GM21723 (cell line): ENCODE results near the gene TLNRD1.

Experiments used
- ATAC-seq: cut with Tn5 transposase; IDR thresholded peaks from one replicate; pipeline ENCODE4 v1.9.1; 2021; ENCODE audit warnings: mild to moderate bottlenecking, moderate library complexity; ENCODE audit not compliant: unreplicated experiment

The TLNRD1 gene

DNA sequence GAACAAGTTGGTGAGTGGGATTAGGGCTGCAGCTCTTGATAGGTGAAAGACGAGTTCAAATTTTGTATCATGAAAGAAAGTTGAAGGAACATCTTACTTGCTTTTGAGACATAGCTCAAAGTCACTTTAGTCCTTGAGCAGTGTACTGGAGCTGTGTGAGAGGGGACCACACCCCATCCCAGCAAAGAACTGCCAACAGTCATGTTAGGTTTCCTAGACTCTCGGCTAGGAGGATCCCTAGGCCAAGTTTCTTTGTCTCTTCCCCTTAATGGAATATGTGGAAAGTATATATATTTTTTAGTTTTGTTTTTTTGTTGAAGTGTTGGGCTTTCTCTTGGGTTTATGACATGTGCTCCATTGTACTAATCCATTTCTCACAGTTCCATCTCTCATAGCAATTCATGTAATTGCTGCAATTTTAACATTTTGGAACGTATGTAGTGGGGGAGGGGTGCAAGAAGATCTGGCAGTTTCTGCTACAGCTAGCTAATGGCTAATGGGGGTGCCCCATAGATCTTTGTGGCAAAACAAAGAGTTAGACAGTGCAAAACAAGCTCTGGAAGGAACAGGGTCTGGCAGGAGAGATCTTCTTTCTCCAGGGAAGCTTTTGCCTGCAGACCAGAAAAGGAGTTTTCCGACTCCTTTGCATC lies 25.1 kb downstream of the TLNRD1 start:
- no peak for ATAC-seq

DNA sequence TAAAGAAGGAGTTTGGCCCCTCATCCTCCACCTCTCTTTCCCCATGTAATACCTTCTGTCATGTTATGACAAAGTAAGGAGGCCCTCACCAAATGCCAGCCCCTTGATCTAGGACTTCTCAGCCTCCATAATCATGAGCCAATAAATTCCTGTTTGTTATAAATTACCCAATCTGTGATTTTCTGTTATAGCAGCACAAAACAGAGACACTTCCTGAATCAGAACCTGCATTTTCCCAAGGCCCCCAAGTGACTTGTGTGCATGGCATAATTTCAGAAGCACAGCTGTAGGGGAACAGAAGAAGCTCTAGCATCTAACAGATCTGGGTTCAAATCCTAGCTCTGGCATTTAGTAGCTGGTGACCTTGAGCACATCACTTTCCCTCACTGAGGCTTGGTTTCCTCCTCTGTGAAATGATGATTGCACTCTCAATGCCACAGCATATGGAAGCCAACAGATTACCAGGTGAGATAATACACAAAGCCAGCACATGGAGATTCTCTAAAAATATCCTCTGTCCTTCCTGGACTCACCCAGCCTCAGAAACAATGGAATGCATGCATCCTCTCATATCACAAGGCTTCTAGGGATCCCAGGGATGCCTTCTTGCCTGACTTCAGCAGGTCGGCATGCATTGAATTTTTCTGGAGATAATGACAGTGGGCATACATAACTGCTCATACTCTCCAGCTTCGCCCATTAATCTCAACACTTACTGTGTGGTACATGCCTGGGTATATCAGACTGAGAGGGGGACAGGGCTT lies 26.3 kb downstream of the TLNRD1 start:
- ATAC-seq, result no peak

GRCh38 chr15:81029414-81030300 lies 28.9 kb downstream of the TLNRD1 start:
- ATAC-seq, result no peak

DNA sequence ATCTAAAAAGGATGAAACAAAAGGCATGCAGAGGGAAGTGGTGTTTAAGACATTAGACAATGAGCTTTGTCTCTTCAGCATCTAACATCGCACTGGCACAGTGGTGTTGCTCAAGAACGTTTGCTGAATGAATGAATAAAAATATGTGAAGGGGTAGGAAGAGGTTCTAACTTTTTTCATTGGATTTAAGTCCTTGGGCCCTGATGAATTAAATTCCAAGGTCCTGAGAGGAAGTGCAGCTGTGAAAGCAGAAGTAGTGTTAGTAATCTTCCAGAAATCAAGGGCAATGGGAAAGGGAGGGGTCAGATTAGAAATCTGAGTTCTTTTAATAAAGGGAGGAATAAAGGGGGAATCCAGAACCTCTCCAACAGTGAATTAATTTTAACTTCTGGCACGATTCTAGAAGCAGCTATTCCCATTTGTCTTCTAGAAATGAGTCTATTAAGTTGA lies 29.6 kb downstream of the TLNRD1 start:
- no peak for ATAC-seq

DNA sequence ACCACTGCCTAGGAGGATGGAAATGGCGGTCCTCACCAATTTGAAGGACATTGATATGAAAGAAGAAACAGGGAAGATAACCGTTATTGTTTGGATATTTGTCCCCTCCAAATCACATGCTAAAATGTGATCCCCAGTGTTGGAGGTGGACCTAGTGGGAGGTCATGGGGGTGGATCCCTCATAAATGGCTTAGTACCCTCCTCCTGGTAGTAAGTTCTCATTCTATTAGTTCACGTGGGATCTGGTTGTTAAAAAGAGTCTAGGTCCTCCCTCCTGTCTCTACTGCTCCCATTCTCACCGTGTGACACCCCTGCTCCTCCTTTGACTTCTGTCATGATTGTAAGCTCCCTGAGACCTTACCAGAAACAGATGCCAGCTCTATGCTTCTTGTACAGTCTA lies 30.5 kb downstream of the TLNRD1 start:
- ATAC-seq, result no peak

- ATAC-seq, result no peak
Observed at GRCh38 chr15:81032355-81032754, 31.6 kb downstream of the TLNRD1 start.

DNA sequence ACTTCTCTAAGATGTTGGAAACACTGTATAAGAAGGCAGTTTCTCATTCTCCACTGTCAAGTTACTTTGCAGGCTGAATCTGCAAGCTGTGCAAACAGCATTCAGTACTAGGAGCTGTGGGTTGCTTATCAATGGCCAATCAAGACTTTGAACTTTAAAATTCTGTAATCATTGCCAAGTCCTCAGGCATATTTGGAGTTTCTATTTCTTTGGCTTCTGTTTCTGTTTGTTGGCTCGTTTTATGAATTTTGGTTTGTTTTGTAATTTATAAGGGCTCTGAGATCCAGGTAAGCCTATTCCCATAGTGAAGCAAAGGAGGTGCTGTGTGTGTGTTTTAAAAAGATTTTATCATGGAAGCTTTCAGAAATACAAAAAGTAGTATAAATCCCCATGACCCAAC lies 32.1 kb downstream of the TLNRD1 start:
- ATAC-seq, result no peak

- no peak for ATAC-seq
Observed at GRCh38 chr15:81033508-81033907, 32.8 kb downstream of the TLNRD1 start.

GRCh38 chr15:81037952-81038743 lies 37.4 kb downstream of the TLNRD1 start:
- no peak for ATAC-seq

- ATAC-seq, result no peak
Observed at GRCh38 chr15:81038975-81039607, 38.4 kb downstream of the TLNRD1 start.

GRCh38 chr15:81040757-81041156 lies 40.0 kb downstream of the TLNRD1 start:
- no peak for ATAC-seq

GRCh38 chr15:81043281-81043934 lies 42.7 kb downstream of the TLNRD1 start:
- ATAC-seq, result no peak

DNA sequence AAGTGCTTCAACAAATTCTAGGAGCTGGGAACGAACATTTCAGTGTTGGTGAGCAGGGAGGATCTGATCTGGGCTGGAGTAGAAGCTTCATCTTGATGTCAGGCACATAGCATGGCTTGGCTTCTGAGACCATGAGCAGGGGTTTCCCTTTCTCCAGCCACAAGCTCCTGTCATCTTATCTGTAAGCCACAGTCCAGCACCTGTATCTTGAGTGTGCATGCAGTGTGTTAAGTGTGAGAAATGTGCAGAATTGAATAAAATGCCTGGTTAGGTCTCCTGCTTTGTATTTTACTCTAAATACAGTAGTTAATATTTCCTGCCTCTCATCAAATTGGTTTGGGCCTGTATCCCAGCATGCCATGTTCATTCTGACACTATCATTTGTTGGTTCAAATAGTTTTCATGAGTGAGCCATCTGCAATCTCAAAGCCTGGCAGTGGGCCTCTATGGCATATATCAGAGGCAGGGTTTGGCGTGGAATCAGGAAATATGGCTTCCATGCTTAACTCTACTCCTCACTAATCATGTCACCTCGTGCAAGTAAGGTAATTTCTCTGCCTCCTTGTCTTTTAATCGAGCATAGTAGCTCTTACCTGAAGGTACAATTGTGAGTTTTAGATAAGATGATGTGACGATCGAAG lies 43.3 kb downstream of the TLNRD1 start:
- ATAC-seq, result no peak

GRCh38 chr15:81046290-81046689 lies 45.6 kb downstream of the TLNRD1 start:
- no peak for ATAC-seq

DNA sequence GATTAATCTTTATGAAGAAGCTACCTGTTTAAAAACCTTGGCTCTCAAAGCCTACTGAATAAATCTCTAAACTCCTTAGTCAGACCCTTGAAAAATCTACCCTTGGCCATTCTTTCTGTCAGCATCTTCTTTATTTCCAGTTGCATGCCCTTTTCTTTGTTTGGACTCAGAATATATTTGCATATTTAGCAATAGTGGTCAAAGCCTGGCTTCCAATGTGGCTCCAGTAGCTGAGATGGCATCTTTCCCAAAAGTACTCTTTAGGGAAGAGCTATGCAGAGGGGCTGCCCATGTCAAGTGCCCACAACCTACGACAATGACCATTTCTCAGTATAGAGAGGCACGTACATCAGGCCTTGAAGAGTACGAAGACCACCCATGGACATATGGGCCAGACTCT lies 47.2 kb downstream of the TLNRD1 start:
- no peak for ATAC-seq

- no peak for ATAC-seq
Observed at GRCh38 chr15:81049835-81050234, 49.1 kb downstream of the TLNRD1 start.

- ATAC-seq, result no peak
Observed at GRCh38 chr15:81050259-81050658, 49.5 kb downstream of the TLNRD1 start.

GRCh38 chr15:81050805-81051204 lies 50.1 kb downstream of the TLNRD1 start:
- no peak for ATAC-seq

- no peak for ATAC-seq
Observed at GRCh38 chr15:81052046-81052445, 51.3 kb downstream of the TLNRD1 start.
